Erythroblast (primary cell): ENCODE results near the gene EHBP1.

Experiments used
- GATA1 ChIP-seq: IDR thresholded peaks from 2 replicates; pipeline ENCODE4 v1.6.1; 2011; ENCODE audit warnings: low read depth, mild to moderate bottlenecking, control low read depth, low read length, moderate library complexity
- POLR2A ChIP-seq: IDR thresholded peaks from 2 replicates; pipeline ENCODE4 v1.6.1; 2011; ENCODE audit warnings: mild to moderate bottlenecking, low read length

DNA sequence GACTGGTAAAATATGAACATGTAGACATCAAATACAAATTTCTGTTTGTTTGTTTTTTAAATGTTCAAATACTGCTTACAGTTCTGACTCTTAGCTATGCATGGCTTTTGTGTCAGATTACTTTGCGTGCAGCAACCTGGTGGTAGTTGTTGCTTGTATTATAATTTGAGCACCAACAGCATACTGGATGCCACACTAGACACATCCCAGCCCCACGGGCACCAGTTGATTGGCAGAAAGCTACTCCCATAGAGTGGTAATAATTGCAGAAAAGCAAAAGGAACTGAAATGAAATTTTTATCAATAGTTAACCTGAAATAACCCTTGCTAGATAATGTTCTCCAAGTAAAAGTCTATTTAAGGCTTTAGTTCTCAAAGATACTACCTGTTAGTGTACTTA lies 91.6 kb downstream of the EHBP1 start:
- no peak for TF ChIP-seq POLR2A
- TF ChIP-seq GATA1: no peak
